ENCODE results near the gene TAF5L.
"Not testable (repeated sequence)": the region's sequence is repeated elsewhere in the genome, so short reads cannot be mapped to it uniquely, and the experiment has no call there.

Gene TAF5L

DNA sequence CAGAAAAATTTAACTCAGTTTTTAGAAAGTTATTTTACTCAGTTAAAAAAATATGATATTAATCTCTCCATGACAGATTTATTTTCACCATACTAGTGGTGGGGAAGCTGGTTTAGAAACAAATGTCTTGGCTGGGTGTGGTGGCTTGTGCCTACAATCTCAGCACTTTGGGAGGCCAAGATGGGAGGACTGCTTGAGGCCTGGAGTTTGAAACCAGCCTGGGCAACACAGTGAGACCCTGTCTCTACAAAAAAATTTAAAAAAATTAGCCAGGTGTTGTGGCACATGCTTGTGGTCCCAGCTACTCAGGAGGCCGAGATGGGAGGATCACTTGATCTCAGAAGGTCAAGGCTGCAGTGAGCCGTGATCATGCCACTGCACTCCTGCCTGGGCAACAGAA is 17.3 kb downstream of the TAF5L start:
- DNase-seq, result no peak

DNA sequence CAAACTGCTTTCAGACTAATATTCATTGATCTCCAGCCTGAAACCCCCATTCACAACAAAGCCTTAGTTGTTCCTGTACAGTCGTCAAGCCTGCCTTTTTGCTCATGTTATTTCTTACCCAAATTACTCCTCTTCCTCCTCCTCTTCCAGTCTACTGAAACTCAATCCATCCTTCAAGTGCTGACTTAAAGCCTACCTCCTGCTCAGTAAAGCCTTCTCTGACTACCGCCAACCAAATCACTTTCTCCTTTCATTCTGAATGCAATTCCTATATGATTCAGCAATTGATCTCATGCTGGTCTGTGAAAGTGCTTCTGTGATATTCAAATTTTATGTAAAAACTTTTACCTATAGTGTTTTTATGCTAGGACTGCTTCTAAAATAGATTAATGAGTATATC is 18.6 kb downstream of the TAF5L start:
- no peak for DNase-seq

DNA sequence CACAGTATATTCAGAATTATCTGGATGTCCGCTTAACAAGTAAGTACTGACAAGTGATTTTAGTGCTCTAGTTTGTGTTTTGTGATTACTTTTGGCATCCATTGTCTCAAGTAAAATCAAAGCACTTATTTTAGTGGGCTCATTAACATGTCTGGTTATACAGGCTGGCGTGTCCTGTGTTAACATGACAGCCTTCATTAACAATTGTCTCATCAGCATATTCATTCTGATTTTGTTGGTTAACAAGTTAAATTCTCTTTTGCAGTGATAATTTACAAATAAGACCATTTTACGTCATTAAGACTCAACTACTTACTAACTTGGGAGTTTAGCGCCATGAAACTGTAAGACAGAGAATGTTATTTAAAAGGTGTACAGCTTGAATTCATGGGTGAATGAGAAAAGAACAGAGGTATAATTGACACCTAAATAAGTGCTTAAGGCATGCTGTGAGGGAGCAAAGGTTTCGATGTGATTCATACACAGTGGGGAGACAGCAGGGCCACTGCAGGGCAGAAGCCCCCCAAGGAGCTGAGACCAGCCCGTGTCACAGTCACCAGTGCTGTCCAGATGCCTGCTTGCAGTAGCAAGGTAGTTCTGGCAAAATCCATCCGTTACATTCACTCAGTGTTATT is 22.4 kb downstream of the TAF5L start:
- no peak for DNase-seq

DNA sequence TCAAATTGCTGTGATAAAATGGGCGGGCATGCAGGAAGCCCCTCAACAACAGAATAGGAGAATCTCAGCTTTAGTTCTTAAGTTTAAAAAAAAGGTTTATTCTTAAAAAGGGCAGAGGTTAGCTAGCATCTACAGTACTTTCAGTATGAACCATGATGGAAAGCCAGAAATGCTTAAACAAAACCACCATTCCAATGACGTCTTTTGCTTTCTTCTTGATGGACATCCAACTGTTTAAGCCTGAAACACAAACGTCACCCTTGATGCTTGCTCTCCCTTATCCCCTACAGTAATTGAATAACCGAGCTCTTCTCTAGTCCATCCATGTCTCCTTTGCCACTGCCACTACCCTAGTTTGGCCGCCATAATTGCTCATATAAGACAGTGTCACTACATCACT is 25.7 kb downstream of the TAF5L start:
- no peak for DNase-seq

DNA sequence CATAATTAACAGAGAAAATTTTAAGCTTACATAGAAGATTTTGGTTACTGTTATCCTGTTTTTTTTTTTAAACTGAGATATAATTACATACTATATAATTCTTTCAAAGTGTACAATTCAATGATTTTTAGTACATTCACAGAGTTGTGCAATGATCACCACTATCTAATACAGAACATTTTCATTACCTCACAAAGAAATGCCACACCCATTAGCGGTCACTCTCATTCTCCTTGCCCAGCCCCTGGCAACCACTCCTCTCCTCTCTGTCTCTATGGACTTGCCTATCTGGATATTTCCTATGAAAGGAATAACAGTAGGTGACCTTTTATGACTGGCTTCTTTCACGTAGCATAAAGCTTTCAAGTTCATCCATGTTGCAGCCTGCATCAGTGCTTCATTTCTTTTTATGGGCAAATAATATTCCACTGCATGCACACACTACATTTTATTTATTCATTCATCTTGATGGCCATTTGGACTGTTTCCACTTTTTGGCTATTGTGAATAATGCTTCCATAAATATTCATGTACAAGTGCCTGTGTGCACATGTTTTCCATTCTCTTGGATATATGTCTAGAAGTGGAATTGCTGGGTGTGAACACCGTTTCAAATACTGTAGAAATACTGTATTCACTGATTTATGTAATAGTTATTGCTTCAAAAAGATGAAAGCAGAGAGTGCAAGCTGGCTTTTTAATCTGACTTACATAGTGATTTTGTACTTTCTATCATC is 26.5 kb downstream of the TAF5L start:
- DNase-seq, result no peak

DNA sequence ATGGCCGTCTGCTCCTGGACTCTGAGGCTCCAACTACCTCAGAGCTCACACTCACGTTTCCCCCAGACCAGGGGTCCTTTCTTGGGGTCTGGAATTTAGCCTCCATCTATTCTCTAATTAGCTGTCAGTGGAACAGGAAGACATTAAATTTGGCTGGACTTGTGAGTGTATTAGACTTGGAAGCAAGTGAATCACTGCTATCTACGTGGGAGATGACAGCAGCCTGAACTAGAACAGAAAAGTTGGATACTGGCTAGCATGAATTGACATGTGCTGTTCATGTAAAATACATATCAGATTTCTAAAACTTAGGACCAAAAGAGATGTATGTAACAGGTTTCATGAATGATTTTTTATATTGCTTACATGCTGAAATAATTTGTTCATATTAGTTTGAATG is 28.0 kb downstream of the TAF5L start:
- DNase-seq, result no peak

DNA sequence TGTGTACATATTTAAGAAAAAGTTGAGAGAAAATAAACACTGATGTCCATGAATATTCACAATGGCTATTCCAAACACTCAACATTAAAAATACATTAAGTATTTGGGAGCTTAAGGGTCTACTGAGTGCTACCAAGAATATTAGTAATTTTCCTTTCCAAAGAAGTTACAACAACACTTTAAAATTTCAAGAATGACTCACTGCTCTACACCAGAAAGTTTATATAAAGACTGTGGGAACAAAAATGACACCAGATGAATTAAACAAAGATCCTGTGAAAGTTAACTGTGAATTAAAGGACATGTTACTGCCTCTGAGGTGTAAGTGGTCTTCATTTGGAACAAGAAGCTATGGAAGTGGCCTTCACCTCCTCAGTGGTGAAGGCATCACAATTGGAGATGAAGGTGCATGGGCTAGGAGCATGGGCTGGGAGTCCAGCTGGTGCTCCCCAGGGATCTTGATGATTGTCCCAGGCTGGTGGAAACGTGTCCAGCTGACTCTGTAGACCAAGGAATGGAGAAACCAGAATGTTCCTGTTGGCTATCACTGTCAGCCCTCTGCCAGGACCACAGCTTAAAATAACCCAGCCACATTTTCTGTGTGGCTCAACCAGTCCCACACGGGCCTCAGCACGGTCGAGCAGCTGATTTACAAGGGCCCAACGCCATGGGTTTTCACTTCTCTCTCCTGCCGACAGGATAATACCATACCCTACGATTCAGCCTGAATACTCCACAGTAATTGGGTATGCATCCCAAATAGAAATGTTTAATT is 28.8 kb downstream of the TAF5L start:
- no peak for DNase-seq

DNA sequence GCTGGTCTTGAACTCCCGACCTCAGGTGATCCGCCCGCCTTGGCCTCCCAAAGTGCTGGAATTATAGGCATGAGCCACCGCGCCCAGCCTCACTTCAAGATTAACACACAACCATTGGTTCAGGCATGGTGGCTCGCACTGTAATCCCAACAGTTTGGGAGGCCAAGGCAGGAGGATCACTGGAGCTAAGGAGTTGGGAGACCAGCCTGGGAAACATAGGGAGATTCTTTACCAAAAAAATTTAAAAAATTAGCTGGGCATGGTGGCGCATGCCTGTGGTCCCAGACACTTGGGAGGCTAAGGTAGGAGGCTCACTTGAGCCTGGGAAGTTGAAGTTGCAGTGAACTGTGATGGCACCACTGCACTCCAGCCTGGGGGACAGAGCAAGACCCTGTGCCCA is 30.0 kb downstream of the TAF5L start:
- not testable (repeated sequence) for DNase-seq

DNA sequence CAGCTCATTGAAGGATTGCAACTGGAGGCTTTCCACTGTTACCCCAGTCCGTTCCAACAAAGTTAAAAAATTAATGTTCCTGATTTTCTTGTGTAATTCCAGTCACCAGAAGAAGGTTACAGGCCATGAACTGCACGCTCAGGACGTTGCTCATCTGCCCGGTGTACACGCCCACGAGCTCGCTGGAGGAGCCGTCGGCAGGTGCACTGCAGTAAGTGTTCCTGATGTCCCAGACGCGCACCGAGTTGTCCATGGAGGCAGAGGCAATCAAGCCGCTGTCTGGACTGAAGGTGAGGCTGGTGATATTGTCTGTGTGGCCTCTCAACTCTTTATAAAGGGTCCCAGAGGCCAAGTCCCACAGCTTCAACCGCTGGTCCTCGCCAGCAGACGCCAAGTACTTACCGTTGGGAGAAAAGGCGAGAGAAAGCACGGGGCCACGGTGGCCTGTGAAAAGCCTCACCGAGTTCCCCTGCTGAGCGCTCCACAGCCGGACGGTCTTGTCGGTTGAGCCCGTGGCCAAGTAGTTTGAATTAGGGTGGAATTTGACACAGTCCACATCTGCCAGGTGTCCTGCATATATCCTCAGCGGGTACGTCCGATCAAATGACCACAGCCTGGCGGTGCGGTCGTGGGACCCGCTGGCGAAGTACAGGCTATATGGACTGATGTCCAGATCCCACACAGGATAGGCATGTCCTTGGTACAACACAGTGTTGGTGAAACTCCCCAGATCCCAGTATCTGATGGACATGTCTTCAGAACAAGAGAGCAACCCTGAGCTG is 31.5 kb downstream of the TAF5L start:
- DNase-seq, result no peak

DNA sequence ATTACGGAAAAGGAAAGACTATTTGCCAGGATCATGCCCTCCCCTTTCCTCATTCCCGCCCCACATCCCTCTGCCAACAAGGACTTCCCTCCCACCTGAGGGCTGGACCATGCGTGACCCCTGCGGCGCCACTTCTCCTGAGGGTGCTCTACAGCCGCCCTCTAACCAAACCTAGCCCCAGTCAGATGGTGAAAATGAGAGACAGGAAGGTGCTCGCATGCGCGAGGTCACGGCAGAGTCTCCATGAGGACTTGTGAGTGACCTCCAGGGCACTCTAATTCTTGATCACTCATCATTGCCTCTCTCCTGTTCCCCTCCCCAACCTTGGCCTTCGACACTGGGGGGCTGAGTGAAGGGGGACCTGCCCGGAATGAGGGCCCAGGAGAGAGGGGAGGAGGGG is 32.1 kb downstream of the TAF5L start:
- no peak for DNase-seq

DNA sequence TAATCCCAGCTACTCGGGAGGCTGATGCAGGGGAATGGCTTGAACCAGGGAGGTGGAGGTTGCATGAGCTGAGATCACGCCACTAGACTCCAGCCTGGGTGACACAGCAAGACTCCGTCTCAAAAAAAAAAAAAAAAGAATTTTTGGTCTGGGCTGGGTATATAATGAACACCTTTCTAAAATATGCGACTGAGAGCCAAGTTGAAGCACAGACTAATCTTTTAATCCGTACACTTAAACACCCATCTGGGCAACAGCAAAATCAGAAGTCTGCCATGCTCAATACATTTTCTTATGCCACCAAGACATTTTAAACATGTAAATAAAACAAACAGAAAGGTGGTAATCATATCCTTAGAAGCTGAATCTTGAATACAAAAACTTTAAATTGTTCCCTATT is 35.8 kb downstream of the TAF5L start:
- no peak for DNase-seq

DNA sequence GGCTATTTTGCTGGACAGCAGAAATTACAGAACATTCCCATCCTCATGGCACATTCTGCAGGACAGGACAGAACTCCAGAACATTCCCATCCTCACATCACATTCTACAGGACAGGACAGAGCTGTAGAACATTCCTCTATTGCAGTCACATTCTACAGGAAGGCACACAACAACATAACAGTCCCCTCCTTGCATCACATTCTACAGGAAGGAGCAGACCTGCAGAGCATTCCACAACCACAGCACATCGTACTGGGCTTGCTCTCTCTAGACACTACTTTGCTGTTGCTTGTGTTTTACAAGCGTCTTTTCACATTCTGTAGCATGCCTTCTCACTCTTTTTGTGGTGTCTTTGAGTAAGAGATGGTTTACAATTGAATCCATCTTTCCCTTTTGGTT is 40.6 kb downstream of the TAF5L start:
- DNase-seq, result no peak

DNA sequence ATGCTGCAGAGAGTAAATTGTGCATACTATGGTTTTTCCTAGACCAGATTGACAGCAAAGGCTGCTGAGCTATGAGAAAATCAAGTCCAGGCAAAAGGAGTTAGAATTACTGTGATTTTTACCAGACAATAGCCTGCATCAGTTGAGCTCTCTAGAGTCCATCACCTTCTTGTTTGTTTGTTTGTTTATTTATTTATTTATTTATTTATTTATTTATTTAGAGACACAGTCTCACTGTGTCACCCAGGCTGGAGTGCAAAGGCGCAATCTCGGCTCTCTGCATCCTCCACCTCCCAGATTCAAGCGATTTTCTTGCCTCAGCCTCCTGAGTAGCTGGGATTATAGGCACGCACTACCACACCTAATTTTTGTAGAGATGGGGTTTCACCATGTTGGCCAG is 43.2 kb downstream of the TAF5L start:
- no peak for DNase-seq

DNA sequence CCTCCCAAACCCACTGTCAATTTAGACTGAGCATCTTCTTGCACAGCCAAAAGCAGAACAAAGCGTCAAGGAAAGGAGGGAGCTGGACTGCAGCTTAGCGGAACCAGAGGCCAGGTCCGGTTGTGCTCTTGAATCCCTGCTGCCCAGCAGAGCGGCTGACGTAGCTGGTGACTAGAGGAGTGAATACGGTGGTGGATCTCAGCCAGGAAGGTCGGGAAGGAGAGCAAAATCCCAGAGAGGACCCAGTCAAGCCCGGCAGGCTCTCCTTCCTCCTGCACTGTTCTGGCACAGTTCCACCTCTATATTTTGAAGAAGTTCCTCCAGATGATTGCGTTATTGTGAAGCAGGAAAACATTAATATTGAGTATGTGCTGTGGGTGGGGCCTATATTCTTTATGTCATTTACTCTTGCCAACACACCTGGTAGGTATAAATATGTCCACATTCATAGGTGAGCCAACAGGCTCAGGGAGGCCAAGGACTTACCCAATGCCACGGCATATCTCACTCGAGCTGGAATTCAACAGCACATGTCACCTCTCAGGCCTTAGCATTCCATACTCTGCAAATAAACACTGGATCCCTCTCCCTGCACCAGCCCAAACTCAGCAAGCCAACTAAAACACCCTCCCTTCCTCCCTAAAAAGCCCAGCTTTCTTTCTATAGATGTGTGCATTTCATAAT is 43.8 kb downstream of the TAF5L start:
- no peak for DNase-seq

DNA sequence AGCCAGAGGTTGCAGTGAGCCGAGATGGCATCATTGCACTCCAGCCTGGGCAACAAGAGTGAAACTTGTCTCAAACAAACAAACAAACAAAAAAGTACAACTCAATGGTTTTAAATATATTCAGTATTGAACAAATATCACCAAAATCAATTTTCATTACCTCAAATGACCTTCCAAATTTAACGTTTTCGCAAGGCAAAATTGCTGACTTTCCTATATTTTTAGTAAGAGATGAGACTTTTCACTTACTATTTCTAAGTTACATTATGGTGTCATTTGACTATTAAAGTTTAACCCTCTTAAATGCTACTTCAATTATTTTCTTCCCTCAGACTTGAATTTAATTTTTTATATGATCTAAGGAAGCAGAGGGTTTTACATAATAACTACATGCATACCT is 44.4 kb downstream of the TAF5L start:
- no peak for DNase-seq

DNA sequence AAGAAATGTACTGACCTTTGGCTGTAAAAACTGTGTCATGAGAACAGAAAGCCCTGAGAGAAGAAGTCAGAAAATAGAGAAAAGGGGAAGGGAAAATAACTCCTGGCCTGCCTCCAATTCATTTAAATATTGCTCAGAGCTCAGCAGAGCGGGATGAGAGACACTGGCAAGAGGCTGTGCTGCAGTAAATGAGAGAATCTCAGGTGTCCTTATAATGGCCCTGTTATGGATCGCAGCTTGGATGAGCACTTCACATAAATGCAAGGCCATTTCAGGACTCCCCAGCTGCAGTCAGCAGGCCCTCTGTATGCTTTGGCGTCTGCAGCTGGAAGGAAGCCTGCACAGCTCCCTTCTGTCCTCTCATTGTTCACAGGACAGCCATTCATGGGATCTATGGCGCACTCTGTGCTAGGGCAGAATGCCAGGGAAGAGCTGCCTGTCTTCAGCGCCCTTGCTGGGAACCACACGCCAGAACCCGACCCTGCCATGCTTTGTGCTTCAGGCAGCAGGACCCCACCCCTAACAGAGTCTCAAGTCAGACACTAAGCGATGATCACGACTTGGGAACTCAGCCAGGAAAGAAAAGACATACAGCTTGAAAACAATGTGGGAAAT is 46.8 kb downstream of the TAF5L start:
- DNase-seq, result peak; percentile 56

DNA sequence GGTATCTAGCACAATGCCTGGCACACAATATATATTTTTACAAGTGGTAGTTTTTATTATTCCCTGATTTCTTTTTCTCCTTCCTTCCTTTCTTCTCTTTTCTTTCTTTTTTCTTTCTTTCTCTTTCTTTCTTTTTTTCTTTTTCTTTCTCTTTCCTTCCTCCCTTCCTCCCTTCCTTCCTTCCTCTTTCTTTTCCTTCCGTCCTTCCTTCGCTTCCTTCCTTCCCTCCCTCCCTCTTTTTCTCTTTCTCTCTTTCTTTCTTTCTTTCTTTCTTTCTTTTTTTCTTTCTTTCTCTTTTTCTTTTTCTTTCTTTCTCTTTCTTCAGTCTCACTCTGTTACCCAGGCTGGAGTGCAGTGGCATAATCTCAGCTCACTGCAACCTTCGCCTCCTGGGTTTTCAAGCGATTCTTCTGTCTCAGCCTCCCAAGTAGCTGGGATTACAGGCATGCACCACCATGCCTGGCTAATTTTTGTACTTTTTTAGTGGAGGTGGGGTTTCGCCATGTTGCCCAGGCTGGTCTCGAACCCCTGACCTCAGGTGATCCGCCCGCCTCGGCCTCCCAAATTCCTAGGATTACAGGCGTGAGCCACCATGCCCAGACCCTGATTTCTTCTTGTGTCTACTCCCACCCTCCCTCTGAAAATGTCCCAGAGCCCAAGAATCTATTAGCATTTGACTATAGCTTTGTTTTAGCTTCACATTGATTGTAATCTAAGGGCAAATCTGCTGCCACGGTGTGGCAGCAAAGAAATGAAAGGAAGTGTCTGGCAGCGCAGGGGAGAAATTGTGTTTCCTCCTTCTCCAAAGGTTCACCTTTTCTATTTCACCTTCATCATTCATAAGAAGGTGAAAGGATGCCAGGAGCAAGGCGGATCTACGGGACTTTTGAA is 47.5 kb downstream of the TAF5L start:
- DNase-seq, result no peak

DNA sequence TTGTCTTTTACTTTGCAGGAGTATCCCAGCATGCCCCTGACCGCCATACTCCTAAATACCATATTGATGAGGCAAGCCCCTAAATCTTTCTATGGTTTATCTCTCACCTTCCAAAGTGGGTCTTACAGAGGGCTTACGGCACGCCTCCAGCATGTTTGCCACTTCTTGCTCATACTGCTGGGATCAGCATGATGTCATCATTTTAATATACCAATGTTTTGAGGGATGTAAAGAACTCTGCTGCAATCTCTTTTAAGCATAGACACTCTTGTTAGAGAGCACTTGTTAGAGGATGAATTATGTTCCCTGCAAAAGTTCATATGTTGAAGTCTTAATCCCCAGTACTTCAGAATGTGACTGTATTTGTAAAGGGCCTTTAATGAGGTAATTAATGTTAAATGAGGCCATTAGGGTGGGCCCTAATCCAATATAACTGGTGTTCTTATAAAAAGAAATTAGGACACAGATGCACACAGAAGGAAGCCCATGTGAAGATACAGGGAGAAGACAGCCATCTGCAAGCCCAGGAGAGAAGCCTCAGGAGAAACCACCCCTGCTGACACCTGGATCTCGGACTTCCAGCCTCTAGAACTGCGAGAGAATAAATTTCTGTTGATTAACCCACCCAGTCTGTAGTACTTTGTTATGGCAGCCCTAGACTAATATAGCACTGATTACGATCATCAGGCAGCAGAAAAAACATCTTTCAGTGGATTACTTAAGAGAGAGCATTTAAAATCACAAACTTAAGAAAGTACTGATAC is 51.1 kb downstream of the TAF5L start:
- DNase-seq, result no peak

DNA sequence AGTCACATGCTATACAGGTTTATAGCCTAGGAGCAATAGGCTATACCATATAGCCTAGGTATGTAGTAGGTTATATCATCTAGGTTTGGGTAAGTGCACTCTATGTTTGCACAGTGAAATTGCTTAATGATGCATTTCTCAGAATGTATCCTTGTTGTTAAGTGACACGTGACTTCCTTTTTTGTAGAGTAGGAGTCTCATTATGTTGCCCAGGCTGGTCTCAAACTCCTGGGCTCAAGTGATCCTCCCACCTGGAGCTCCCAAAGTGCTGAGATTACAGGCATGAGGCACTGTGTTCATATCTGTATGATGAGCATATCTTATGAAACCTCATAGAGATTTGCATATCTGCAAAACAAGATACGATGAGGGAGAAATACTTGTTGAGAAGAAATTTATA is 53.6 kb downstream of the TAF5L start:
- no peak for DNase-seq

Measured in right kidney (tissue), 1 donor.